NCI-H1105 treated with DMSO at 0.1 percent for 48 hours (cell line): ENCODE measurements around the gene KRT37.
A peak's percentile ranks its signal among the peaks of the same experiment; 100 is the strongest.
"Not testable (repeated sequence)": the region's sequence is repeated elsewhere in the genome, so short reads cannot be mapped to it uniquely, and the experiment has no call there.

Source experiments
- DNase-seq: peaks from one replicate; lab custom pipeline; 2025; lab: John Stamatoyannopoulos, UW

Gene KRT37

DNA sequence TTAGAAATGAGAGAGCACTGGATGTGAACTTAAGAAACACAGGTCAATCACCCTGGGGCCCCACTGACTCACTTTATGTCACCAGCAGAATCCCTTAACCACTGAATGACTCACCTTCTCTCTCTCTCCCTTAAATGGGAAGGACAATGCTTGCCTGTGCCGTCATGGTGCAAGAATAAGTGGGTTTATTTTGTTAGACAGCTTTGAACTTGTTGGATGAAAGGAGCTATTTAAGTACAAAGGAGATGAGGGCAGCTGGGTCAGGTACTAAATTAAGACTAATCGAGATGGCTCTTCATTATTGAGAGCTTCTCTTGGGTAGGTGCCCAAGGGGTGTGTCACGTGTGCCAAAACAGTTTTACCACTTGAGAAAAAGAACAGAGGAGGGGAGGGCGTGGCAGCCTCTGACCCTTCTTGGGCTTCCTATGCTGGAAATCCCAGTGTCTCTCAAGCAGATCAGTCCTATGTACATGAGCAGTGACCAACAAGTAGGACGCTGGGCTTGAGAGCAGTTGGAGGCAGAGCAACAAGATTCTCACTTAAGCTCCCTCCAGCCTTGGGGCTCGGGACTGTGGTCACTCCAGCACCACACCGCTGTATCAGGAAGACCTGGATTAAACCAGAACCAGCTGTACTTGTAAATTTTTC, 20.2 kb downstream of the KRT37 start:
- DNase-seq = peak; percentile 85

DNA sequence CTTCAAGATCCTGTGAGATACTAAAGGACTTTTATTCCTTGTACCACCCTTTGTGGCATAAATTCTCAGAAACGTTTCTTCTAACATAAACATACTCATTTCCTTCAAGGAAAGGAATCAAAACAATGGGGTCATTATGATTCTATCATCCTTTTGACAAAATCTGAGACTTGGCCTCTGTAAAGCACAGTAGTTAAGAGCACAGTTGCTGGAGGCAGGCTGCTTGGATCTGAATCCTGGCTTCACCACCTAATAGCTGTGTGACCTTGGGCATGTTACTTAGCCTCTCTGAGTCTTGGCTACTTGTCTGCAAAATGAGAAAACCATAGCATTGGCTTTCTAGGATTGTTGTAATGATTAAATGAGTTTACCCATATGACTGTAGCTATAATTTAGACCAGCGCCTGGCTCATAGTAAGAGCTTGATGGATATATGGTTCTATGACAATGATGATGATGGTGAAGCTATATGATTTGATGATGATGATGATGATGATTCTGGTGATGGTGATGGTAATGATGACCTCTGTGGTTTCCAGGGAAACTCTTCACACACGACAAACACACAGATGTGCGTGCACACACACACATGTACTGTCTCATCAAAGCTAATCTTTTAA, 20.9 kb downstream of the KRT37 start:
- no peak for DNase-seq

DNA sequence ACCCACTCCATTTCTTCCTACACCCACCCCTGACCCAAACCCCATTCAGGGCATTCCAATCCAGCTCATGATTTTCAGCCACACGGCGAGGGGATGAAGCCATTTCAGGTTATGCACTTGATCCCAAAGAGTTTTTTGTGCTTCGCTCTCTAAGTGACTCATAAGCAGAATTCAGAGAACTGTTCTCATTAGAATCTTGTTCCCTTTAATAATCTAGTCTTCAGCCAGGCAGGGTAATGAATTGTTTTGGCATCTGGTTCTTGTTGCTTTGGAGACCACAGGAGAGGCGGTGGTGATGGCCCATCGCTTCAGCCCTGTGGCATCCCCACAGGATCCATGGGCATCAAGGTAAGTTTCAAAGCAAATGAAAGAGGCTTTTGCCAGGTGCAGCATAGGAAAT, 22.2 kb downstream of the KRT37 start:
- DNase-seq = no peak

DNA sequence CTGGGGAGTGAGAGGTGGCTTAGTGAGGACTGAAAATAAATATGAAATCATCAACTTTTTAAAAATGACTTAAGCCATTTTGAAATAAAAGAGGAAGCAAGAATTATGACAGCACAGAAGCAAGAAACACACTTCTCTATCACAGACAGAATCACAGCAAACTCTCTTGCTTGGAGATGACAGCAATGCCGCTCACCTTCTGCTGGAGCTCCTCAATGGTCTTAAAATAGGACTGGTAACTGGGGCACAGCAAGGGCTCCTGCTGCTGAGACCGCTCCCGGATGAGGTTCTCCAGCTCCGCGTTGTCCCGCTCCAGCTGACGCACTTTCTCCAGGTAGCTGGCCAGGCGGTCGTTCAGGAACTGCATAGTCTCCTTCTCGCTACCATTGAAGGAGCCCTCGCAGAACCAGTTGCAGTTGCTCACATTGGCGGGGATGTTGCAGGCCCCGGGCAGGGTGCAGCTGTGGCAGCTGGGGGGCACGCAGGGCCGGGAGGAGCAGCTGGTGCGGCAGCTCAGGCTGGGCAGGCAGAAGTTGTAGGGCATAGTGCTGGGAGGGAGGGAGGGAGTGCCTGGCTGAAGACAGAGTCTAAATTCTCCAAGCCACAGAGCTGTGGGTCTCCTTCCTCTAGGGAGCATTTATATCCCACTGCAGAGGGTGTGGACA, 27.3 kb downstream of the KRT37 start, which contains the start of gene KRT31:
TSS of gene KRT31 (minus strand) at position 613 of the 665 bp plus-strand sequence. CDS start at position 544, 69 bp downstream.
- no peak for DNase-seq

DNA sequence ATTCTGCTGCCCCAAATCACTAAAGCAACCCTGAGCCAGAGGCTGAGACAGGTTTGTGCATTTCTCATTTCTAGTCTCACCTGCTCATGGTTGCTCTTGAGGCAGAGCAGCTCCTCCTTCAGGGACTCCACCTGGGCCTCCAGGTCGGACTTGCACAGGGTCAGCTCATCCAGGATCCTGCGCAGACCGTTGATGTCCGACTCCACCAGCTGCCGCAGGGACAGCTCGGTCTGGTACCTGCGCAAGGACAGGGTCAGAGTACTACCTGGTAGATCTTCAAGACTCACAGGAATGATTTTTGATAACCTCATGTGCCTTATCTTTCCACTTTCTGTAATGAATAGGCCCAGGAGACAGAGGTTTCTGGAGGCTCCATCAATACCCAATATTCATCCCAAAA, 28.0 kb downstream of the KRT37 start:
- DNase-seq = no peak

DNA sequence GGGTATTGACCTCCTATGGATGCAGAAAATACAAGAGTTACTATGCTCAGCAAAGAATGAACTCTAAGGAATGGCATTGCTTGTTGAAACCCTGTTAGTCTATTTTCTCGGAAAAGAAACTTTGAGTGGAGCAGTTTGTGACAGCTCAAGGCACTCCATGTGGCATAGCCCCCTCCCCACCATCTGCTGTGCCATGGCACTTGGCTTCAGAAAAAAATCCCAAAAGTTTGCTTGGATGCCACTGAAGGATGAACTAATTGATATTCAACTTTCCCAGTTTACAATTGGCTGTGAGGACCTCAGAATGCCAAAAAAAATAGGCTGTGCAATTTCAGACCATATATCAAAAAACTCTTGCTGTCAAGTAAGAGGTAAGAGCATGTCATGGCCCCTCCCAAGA, 28.8 kb downstream of the KRT37 start:
- DNase-seq = no peak

DNA sequence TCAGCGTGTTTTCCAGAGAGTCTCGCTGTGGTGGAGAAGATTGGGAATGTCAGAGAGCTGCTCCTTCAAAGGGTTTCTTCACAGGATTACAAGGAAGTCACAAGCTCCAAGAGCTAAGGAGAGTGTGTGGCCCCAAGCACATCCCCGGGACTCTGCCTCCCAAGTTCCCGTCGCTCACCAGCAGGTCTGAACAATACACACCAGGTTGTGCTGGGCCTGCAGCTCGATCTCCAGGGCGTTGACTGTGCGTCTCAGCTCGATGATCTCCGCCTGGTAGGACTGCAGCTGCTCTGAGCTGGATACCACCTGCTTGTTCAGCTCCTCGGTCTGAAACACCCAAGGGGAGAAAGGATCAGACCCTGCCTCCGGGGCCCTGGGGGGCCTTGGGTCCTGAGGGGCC, 29.3 kb downstream of the KRT37 start:
- not testable (repeated sequence) for DNase-seq

DNA sequence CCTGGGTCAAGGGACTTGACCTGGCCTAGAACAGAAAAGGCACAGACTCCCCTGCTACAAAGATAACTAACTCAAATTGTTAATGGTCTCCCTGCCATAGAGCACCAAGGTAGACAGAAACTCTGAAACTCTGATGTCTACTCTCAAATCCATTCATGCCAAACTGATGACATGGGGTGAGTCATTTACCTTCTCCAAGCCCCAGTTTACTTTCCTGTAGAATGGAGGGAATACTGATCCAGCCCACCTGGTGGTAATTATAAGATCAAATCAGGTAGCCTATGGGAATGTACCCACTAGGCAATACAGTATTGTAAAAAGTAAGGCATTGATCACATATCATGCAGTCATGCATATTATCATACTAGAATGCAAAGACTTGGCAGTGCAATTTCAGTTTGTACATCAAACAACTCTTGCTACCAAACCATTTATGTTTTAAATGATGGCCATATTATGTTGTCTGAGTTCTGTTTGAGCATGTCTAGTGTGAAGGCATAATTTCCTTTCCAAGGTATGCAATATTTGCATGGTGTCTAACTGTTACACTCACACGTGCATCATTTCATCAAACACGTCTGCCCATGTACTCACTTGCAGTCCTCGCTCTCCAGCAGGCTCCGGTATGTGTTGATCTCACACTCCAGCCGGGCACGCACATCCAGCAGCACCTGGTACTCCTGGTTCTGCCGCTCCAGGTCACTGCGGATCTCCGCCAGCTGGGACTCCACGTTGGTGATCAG, 30.0 kb downstream of the KRT37 start:
- no peak for DNase-seq

DNA sequence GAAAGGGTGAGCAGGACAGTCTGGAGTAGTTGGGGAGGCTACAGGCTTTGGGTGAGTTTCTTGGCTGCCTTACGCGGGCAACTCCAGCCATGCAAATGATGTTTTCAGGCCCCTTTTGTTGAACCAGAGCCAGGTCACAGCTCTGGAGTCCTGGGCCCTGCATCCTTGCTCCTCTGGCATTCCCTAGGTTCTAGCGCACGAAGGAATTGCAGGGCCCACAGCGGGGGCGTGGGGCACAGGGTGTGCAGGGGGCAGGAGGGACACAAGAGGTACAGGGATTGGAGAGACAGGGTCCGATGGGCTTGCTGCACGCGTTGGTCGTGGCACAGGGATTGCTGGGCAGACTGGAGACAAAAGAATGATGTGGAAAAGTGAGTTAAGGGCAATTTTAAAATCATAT, 30.6 kb downstream of the KRT37 start:
- no peak for DNase-seq

DNA sequence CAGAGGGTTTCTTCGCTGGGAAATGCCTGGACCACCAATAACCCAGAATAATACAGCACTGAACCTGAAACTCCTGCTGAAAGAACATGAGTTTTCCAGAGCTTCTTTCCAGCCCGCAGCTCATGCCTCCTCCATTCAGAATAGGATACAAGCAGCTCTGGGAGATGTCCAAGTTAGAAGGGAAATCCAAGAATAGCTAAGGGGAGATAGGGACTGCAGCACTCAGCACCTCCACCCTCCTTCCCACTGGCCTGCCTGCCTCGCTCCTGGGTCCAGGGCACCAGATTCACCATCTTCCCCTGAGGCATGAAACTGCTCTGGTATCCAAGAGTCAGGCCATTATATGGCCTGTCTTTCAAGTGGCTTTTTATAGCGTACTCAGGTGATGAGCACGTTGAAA, 31.1 kb downstream of the KRT37 start:
- peak; percentile 14 for DNase-seq

DNA sequence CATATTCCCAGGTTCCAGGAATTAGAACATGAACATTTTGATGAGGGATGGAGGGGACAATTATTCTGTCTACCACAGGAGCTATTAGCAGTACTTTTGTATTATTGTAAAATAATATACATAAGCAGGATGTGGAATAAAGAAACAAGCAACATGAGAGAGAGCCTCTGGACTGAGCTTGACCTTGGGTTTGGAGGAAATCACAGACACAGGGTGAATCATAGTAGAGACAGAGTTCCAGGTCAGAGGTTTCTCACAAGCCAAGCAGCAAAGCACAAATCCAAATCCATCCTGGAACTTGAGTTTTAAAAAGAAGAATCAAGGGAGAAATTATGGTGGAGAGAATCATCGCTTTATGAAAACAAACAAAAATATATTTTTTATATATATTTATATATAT, 32.1 kb downstream of the KRT37 start:
- no peak for DNase-seq

DNA sequence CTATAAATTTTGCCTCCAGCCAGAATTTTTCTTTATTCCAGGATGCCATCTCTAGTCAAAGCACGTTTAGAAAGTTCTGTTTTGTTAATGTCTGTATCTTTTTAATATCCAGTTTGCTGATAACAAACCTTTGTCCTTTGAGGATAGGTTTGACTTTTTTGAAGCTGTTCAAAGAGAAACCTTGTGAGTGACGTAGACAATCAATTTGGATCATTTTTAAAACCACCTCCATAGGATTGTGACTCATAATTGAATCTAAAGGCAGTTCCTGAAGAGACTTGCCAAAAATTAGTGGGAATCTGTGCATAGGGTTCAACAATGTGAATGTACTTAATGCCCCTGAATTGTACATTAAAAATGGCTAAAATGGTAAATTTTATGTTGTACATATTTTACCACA, 32.9 kb downstream of the KRT37 start:
- DNase-seq = no peak

DNA sequence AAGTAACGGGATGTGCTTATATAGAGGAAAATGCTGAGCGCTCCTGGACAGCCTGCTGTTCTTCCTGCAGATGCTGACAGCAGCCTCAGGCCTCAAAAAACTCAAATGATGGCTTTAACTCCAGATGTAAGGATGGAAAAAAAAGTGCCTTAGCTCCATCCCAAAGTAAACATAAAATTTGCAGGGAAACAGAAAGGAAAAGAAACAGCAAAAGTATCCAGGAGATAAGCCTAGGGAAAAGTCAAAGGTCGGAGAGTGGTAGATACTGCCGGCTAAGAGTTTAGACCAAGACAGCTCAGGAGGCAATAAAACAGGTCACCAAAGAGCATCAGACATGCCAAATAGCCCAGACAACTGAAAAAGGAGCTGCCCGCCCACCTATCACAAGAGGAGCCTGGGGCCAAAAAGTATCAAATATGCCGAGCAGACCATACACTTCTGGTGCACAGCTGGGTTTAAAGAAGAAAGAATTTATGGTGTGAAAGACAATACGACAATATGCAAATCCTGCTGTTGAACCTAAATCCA, 33.9 kb downstream of the KRT37 start:
- no peak for DNase-seq

DNA sequence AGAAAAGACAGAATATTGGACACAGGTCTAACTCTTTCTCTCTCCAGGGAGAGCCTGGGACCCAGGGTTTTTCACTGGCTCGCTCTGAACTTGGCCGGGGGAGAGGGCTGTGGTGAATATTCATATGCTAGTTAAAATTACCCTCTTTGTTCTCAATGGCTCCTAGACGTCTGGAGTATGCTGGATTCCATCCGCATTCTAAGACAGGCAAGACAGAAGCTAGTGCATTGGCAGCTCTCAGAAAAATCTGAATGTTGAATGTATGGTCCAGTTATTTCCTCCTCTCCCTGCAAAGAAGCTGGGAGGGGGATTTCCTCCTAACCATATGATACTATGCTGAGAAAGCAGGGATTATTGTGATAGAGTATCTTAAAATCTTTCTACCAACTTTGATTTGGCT, 36.7 kb downstream of the KRT37 start:
- no peak for DNase-seq

DNA sequence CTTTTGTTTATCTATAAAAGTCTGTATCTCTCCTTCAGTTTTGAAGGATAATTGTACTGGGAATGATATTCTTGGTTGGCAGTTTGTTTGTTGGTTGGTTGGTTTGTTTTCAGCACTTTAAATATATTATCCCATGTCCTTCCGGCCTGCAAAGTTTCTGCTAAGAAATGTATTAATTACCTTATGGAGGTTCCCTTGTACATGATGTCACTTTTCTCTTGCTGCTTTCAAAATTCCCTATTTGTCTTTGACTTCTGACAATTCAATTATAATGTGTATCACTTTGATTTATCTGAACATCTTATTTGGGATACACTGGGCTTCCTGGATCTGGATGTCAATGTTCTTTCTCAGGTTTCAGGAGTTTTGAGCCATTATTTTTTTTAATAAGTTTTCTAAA, 38.2 kb downstream of the KRT37 start:
- no peak for DNase-seq

DNA sequence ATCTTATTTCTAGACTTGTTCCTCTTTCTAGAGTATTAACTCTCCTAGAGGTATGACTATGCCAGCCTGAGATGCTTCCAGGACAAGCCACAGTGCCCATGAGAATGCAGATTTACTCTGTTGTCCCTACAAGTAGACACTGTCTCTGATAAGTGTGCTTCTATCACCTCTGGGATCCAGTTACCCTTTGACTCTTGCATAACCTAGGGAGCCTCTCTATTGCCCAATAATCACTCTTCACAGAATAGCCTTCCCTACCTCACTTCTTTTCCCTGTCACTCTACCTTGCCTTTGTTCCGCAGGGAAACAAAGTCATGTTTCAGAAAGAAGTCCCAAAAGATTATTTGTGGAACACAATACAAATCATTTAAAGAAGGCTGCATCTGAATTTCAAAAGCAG, 40.7 kb downstream of the KRT37 start:
- no peak for DNase-seq

DNA sequence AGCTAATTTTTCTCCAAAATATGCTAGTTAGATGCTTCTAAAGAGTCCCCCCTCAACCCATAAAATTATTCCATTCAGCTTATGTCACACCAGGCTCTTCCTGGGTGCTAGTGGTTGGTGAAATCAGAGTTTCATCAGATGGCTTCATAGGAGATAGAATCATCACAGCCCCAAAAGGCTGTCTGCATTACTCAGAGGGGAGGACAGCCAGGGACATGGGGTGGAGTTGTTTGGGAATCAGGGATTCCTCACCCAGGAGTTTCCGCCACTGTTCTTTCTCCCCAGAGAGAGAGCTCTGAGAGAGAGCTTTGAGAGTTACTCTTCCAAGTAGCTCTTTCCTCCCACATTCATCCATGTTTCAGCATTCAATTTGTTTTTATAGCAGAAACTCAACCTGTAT, 42.0 kb downstream of the KRT37 start:
- DNase-seq = no peak

DNA sequence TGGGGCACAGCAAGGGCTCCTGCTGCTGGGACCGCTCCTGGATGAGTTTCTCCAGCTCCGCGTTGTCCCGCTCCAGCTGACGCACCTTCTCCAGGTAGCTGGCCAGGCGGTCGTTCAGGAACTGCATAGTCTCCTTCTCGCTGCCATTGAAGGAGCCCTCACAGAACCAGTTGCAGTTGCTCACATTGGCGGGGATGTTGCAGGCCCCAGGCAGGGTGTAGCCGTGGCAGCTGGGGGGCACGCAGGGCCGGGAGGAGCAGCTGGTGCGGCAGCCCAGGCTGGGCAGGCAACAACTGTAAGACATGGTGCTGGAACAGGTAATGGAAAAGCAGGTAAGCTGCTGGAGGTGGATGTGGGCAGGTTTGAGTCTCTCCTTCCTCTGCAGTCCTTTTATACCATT, 42.4 kb downstream of the KRT37 start, which contains the start of gene KRT34:
TSS of gene KRT34 (minus strand) at position 364 of the 400 bp plus-strand sequence. CDS start at position 304, 60 bp downstream.
- DNase-seq = not testable (repeated sequence)

DNA sequence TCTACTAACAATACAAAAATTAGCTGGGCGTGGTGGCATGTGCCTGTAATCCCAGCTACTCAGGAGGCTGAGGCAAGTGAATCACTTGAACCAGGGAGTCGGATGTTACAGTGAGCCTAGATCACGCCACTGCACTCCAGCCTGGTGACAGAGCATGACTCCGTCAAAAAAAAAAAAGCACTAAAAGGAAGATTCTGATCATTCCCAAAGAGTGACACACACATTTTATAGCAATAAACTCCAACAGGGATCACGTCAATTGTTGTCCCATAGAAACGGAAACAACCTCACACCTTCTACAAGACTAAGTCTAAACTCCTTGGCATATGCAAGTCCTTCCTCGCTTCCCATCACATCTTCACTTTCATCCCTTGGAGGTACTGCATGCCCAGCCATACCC, 44.3 kb downstream of the KRT37 start:
- DNase-seq = not testable (repeated sequence)

DNA sequence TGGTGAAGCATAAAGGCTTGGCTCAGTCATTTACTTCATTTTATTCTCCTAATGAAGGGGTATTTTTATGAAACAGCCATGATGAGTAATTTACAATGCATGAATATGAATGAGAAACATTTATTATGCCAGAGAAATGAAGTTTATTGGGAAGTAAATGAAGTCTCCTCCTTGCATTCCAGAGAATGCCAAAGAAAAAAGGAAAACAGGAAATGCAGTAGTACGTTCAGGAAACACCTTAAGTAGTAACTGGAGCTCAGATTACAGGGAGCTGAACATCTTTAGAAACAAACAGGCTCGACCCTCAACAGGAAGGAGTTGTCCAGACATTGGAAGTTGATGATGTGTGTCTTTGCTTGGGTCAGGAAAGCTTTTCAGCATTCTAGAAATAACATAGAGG, 46.8 kb downstream of the KRT37 start:
- no peak for DNase-seq
